Activated CD4-positive, alpha-beta T cell treated with anti-CD3 and anti-CD28 coated beads, Interleukin-2, amount 50 U/mL, for 1 hour (primary cell): ENCODE data around the gene PELO.
"Not testable (repeated sequence)": the region's sequence is repeated elsewhere in the genome, so short reads cannot be mapped to it uniquely, and the experiment has no call there.

ENCODE experiments used
- DNase-seq: peaks from one replicate; pipeline ENCODE4 v3.0.0-alpha.2; 2020

Gene PELO, protein sequence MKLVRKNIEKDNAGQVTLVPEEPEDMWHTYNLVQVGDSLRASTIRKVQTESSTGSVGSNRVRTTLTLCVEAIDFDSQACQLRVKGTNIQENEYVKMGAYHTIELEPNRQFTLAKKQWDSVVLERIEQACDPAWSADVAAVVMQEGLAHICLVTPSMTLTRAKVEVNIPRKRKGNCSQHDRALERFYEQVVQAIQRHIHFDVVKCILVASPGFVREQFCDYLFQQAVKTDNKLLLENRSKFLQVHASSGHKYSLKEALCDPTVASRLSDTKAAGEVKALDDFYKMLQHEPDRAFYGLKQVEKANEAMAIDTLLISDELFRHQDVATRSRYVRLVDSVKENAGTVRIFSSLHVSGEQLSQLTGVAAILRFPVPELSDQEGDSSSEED

DNA sequence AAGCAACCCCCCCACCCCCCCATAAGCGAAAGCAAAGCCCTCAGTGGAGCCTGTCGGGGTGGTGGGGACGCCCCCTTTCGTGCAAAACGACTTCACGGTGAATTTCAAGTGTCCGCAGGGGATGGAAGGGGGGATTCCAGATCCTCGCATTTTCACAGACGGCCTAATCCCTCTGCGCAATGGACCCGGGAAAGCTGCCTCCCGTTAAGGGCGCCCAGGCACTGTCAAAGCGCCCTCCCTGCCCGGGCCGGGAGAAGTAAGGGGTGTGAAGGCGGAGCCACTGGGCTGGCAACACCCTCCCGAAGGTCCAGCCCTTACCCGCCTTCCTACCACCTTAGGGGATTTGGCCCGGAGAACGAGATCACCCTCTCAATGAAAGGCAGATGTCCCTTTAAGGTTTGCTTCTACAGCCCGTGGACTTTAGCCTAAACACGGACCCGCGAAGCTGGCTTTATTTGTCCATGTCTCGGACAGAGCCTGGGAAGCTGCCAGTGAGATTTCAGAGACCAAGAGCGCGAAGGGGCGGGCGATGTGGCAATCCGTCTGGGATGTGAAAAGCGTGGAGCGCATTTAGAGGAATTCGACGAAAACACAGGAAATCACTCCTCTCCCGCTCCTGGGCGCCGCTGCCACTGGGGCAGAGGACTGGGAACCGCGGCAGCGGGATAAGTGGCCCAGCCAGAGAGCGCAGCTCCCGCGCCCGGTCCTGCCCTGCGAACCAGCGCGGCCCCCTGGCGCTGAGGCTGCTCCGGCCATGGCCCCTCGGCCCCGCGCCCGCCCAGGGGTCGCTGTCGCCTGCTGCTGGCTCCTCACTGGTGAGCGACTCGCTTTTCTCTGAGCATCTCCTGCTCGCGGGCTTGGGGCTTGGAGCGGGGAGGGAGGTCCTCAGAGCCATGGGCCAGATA, at the start of gene PELO, which contains the start of gene ITGA1:
Gene PELO, plus strand, starts transcription at position 317 of the 905 bp plus-strand sequence. CDS start 12,479 bp downstream, outside the sequence.
Gene ITGA1, plus strand, starts transcription at position 317 of the 905 bp plus-strand sequence. Its CDS starts 438 bp downstream, at position 755.
- DNase-seq: peak; percentile 25

- DNase-seq: no peak
These were observed 49.6 kb upstream of the PELO start for GRCh38 chr5:52738095-52738506.

- no peak for DNase-seq
These were observed 47.7 kb upstream of the PELO start for GRCh38 chr5:52740007-52740406.

- DNase-seq: no peak
These were observed 44.7 kb upstream of the PELO start for GRCh38 chr5:52743012-52743411.

DNA sequence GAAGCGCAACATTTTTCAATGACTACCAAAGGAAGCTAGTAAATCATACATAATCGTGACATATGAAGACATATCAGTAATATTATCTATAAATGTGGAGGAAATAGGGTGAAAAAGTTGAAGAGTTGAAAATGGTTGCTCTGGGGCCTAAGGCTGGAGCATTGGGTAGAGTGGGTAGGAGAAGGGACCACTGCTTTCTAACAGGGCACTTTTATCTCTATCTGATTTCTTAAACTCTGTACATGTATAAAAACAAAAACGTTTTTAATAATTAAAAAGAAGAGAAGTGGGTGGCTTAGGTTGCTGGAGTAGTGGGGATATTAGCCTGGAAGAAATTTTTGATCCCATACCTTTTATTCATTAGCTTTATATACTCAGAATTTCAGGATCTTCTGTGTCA, 44.2 kb upstream of the PELO start:
- DNase-seq: no peak

DNA sequence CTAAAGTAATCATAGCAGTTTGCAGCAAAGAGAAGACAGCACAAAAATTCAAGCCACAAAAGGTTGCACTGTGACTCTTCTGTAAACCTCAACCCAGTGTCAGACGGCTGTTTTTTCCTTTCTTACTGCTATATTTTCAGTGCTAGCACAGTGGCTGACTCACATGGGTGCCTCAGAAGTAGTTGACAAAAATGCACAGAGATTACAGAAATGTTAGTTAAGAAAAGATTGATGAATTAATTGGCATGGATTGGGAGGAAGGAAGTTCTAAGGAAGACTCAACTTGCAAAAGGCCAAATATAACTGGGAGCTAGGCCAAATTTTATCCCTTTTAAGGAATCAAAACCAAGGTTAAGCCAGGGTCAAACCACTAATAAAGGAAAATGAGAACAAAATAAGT, 43.7 kb upstream of the PELO start:
- DNase-seq: peak; percentile 13

GRCh38 chr5:52744867-52745458, 42.8 kb upstream of the PELO start:
- DNase-seq: not testable (repeated sequence)

DNA sequence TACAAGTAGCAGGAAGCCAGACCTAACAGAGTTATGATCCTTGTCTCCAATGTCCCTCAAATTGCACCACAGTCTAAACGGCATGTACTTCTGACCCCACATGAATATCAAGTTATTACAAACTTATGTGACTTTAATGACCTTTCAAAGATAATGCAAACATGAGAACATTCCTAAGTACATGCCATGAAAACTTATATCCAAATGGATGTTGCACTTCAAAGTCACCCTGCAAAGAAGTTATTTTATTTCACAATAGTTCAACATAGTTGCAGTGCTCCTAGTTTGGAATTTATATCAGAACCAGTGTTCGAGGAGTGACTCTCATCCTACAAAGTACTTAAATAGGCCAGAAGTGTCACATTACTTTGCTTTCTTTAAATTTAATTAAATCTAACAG, 41.2 kb upstream of the PELO start:
- no peak for DNase-seq

GRCh38 chr5:52748590-52748989, 39.1 kb upstream of the PELO start:
- no peak for DNase-seq

DNA sequence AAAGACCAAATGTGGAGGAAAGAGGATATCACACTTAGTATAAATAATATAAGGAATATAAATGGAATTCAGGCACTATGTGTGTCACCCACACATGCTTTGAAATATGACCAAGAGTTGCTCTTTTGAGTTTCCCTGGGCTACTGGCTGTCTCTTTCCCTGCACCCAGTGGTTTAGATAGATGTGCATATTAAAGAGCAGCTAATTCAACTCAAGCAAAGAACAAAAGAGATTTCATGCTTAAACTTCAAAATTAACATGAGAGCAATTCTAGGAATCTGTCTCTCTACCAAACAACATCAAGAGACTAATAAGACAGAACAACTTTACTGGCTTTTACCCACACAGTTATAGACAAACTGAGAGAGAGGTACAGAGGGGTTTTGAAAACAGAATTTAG, 38.0 kb upstream of the PELO start:
- DNase-seq: no peak

GRCh38 chr5:52751137-52751536, 36.6 kb upstream of the PELO start:
- no peak for DNase-seq

DNA sequence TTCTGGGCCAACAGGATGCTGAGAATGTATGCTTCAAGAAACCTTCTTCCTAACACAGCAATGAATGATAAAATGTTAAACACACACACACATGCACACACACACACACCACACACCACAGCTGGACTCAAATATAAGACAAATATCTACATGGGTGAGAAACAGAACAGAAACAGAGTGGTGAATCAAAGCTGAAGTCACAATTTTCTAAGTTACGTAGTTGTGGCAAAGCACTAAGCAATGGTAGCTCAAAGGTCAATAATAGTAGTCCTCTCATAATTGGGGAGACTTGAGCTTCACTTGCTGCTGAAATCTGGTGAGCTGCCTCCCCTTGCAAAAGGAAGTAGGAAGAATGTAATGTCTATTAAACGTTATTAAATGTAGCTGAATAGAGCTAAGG, 33.7 kb upstream of the PELO start:
- no peak for DNase-seq

- DNase-seq: no peak
These were observed 30.2 kb upstream of the PELO start for GRCh38 chr5:52757527-52757926.

- DNase-seq: no peak
These were observed 29.7 kb upstream of the PELO start for GRCh38 chr5:52758014-52758413.

DNA sequence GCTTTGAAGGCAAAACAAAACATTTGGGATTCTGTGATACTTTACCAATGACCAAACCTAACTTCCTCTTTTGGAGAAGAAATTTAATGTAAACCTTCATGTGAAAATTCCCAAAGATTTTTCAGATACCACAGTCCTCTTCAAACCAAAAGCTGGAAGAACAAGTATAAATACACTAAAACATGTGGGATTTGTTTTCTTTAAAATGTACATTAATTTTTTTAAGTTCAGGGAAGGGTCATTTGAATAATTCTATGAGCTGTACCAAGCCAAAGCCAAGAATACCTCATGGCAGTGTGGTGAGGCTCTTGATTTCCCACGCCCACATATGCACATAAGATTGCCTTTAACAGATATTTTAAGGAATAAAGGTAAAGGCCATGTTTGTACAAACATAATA, 28.4 kb upstream of the PELO start:
- DNase-seq: no peak

DNA sequence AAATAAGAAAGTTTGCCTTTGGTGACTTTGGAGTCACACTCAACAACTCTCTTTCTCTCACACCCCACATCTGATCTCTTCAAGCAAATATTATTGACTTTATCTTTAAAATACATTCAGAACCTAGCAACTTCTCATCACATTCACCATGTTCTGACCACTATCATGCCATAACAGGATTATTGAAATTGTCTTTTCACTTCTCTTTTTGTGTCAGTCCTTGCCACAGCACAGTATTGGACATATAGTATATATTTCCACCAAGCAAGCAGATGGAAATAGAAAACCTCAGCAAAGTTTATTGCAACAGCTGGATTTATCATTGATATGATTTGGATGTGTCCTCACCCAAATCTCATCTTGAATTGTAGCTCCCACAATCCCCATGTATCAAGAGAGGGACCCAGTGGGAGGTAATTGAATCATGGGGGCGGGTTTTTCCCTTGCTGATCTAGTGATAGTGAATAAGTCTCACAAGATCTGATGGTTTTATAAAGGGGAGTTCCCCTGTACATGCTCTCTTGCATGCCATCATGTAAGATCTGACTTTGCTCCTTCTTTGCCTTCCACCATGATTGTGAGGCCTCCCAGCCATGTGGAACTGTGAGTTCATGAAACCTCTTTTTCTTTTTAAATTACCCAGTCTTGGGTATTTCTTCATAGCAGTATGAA, 26.9 kb upstream of the PELO start:
- DNase-seq: no peak

- DNase-seq: no peak
These were observed 20.4 kb upstream of the PELO start for GRCh38 chr5:52767217-52767743.

DNA sequence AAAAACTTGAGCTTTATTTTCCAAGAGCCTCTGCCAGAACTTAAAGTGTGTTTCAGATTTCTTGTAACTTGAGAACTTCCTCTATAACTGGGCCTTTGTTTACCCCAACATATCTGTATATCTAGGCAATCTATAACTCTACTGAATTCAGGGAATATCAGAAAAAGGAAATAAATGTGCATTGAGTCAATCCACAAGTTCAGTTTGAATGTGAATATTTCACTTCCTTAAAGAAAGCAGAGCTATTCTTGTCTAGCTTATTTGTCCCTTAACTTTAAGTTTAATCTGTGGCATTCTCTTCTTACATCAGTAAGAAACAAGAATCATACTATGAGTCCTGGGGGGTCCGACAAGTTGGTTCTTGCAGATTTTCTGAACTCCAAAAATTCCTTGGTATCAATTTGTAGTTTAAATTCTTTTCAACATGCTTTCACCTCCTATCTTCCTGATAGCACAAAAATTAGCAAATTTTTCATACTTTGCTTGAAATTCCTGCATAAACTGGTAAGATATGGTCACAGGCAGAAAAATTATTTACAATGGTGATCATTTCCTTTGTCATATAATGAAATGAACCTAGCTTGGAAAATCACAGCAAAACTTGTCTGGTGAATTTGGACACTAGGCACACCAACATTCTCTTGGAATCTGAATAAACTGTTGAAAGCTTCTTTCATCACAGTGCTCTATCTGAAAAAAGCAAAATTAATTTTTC, 19.8 kb upstream of the PELO start:
- DNase-seq: no peak

- no peak for DNase-seq
These were observed 18.7 kb upstream of the PELO start for GRCh38 chr5:52769061-52769460.

DNA sequence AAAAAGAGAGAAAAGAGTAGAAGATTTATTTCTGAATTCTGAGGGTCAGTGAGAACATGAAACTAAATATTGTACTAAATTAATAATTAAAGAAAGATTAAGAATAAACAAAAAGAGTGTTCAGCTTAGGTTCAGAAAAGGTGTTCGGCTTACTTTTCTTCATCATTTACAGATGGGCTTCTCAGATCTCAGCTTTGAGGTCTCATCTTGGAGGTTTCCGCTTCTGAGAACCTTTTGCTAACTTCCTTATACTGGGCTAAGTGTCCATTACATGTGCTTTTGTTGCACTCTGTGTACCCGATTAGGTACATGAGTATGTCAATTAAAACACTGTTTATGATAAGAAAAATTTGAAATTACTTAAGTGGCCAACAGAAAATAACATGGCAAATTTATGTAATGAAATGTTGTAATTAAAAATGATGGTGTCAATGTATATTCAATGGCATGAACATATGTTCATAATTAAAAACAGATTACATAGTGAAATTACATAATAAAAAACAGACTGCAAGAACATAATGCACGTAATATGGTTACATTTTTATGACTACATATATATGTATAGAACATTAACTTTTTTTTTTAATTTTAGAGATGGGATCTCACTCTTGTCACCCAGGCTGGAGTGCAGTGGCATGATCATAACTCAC, 17.3 kb upstream of the PELO start:
- DNase-seq: no peak

DNA sequence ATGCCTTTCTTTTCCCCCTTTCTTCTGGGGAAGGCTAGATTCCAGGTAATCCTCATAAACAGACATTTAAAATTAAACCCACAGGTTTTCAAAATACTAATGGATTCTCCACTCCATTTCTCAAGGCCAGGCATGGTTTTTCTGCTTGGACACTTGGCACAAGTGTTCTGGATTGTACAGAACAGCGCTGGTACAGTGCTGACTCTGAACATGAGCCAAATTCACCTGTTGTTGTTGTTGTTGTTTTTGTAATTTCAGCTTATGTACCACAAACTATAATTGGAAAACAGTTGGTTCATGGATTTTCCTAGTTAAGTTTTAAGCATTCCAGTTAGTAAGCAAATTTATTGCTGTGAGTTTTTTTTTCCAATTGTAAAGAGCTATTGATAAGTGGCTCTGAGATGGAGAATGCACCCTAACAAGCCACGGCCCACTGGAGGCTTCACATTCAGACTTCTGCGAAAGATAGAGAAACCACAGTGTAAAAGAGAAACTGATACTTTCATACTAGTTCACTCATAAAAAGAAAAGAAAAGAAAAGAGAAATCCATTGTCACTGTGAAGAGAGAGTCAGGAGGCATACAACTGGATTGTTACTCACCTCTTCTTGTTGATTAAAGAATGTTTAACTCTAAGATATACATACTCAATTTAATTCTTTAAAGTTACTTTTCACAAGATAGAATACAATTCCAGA, 16.2 kb upstream of the PELO start:
- no peak for DNase-seq
